OCI-LY3 (cell line): ENCODE results near the gene TM4SF1.

ENCODE experiments used
- H2AFZ ChIP-seq: fragments of 200-600, 300-600 bp; shearing (Covaris generic); 2 replicates; pipeline ENCODE4 v1.6.0; 2014; ENCODE audit warnings: antibody characterized with exemption, low read depth, low read length
- H3K27ac ChIP-seq: fragments of 200-600, 300-600 bp; sonication (generic); 2 replicates; pipeline ENCODE4 v1.5.1; 2014; ENCODE audit warnings: mild to moderate bottlenecking, low read length, moderate library complexity, mixed read lengths
- H3K27me3 ChIP-seq: fragments of 200-600, 300-600 bp; sonication (generic); 2 replicates; pipeline ENCODE4 v1.6.1; 2014; ENCODE audit warnings: low read depth, low read length, mixed read lengths
- H3K36me3 ChIP-seq: fragments of 200-600, 300-600 bp; sonication (generic); replicated peaks from 2 replicates; pipeline ENCODE3; 2014; ENCODE audit warnings: low read depth, low read length, mixed read lengths
- H3K4me1 ChIP-seq: fragments of 300-600, 200-600 bp; sonication (generic); 2 replicates; pipeline ENCODE4 v1.6.1; 2014; ENCODE audit warnings: low read length, mixed read lengths
- H3K4me2 ChIP-seq: fragments of 200-600, 300-600 bp; sonication (generic); 2 replicates; pipeline ENCODE4 v1.6.1; 2014; ENCODE audit warnings: low read length, mixed read lengths
- H3K4me3 ChIP-seq: fragments of 300-600, 200-600 bp; sonication (generic); 2 replicates; pipeline ENCODE4 v1.5.1; 2014; ENCODE audit warnings: antibody characterized with exemption, mild to moderate bottlenecking, low read length, moderate library complexity
- H3K79me2 ChIP-seq: fragments of 300-600, 200-600 bp; shearing (Covaris generic); 2 replicates; pipeline ENCODE4 v1.6.1; 2014; ENCODE audit warnings: mild to moderate bottlenecking, low read length, mixed read lengths
- H3K9ac ChIP-seq: fragments of 300-600, 200-600 bp; shearing (Covaris generic); 2 replicates; pipeline ENCODE4 v1.6.0; 2014; ENCODE audit warnings: mild to moderate bottlenecking, low read length, moderate library complexity
- H3K9me3 ChIP-seq: fragments of 200-600, 300-600 bp; shearing (Covaris generic); 2 replicates; pipeline ENCODE4 v1.6.1; 2014; ENCODE audit warnings: low read length, mixed read lengths; ENCODE audit not compliant: insufficient read depth
- H4K20me1 ChIP-seq: fragments of 200-600, 300-600 bp; sonication (generic); 2 replicates; pipeline ENCODE4 v1.6.1; 2016; ENCODE audit warnings: low read length, mixed read lengths; ENCODE audit not compliant: insufficient read depth
- EZH2phosphoT487 ChIP-seq: fragments of 200-600 bp; shearing (Covaris generic); IDR thresholded peaks from 2 replicates; pipeline ENCODE4 v1.6.1; 2018; ENCODE audit warnings: antibody characterized with exemption, mixed run types, low read depth
- TF ChIP-seq, protein P1 (sequence below): fragments of 200-600, 300-600 bp; sonication (generic); IDR thresholded peaks from 2 replicates; pipeline ENCODE4 v1.5.1; 2014; ENCODE audit warnings: antibody characterized with exemption, low read length, low read depth

TM4SF1 gene

GRCh38 chr3:149333176-149333859 lies 44.1 kb downstream of the TM4SF1 start, which contains the start of gene TM4SF18:
TSS of gene TM4SF18 (minus strand) at chr3:149333636. CDS start at chr3:149333382, 254 bp downstream.
- Histone ChIP-seq H2AFZ (no peak within 1 kb of the TSS), H3K4me3 (no peak within 1 kb of the TSS), H3K36me3 (no peaks in the 10 kb centered on the region), H3K27me3 (peaks cover 36% of the 10 kb centered on the region), H3K79me2 (no peaks in the 10 kb centered on the region), H4K20me1 (no peaks in the 10 kb centered on the region), H3K9ac (no peak within 1 kb of the TSS), H3K9me3 (no peaks in the 10 kb centered on the region), H3K4me2 (no peak within 1 kb of the TSS), H3K27ac (no peak within 1 kb of the TSS), H3K4me1 (no peaks in the 10 kb centered on the region)
- TF ChIP-seq, protein P1, sequence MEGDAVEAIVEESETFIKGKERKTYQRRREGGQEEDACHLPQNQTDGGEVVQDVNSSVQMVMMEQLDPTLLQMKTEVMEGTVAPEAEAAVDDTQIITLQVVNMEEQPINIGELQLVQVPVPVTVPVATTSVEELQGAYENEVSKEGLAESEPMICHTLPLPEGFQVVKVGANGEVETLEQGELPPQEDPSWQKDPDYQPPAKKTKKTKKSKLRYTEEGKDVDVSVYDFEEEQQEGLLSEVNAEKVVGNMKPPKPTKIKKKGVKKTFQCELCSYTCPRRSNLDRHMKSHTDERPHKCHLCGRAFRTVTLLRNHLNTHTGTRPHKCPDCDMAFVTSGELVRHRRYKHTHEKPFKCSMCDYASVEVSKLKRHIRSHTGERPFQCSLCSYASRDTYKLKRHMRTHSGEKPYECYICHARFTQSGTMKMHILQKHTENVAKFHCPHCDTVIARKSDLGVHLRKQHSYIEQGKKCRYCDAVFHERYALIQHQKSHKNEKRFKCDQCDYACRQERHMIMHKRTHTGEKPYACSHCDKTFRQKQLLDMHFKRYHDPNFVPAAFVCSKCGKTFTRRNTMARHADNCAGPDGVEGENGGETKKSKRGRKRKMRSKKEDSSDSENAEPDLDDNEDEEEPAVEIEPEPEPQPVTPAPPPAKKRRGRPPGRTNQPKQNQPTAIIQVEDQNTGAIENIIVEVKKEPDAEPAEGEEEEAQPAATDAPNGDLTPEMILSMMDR, result no peak
- TF ChIP-seq EZH2phosphoT487, result no peak

GRCh38 chr3:149332771-149333170 lies 44.7 kb downstream of the TM4SF1 start:
- H3K4me1 ChIP-seq, result no peaks in the 10 kb centered on the region
- H3K4me3 ChIP-seq, result no peak overlapping the region
- no peaks in the 10 kb centered on the region for H3K9me3 ChIP-seq
- H3K36me3 ChIP-seq, result no peaks in the 10 kb centered on the region
- peaks cover 36% of the 10 kb centered on the region for H3K27me3 ChIP-seq
- TF ChIP-seq, protein P1, result no peak
- TF ChIP-seq EZH2phosphoT487, result no peak
- no peak overlapping the region for H3K27ac ChIP-seq
- no peak overlapping the region for H3K4me2 ChIP-seq
- no peak overlapping the region for H2AFZ ChIP-seq
- H3K79me2 ChIP-seq, result no peaks in the 10 kb centered on the region
- H3K9ac ChIP-seq, result no peak overlapping the region
- H4K20me1 ChIP-seq, result no peaks in the 10 kb centered on the region

GRCh38 chr3:149332227-149332765 lies 45.2 kb downstream of the TM4SF1 start:
- Histone ChIP-seq H3K4me1 (no peaks in the 10 kb centered on the region), H3K36me3 (no peaks in the 10 kb centered on the region), H2AFZ (no peak overlapping the region), H3K9me3 (no peaks in the 10 kb centered on the region), H3K27ac (no peak overlapping the region), H3K79me2 (no peaks in the 10 kb centered on the region), H3K9ac (no peak overlapping the region), H3K4me2 (no peak overlapping the region), H4K20me1 (no peaks in the 10 kb centered on the region), H3K4me3 (no peak overlapping the region), H3K27me3 (peaks cover 36% of the 10 kb centered on the region)
- TF ChIP-seq, protein P1, result no peak
- no peak for TF ChIP-seq EZH2phosphoT487

GRCh38 chr3:149331396-149331795 lies 46.1 kb downstream of the TM4SF1 start:
- H3K9me3 ChIP-seq, result no peaks in the 10 kb centered on the region
- H3K27ac ChIP-seq, result no peak overlapping the region
- H3K36me3 ChIP-seq, result no peaks in the 10 kb centered on the region
- no peaks in the 10 kb centered on the region for H3K79me2 ChIP-seq
- H3K27me3 ChIP-seq, result peaks cover 36% of the 10 kb centered on the region
- no peak overlapping the region for H2AFZ ChIP-seq
- no peak overlapping the region for H3K4me2 ChIP-seq
- H4K20me1 ChIP-seq, result no peaks in the 10 kb centered on the region
- no peak for TF ChIP-seq EZH2phosphoT487
- no peaks in the 10 kb centered on the region for H3K4me1 ChIP-seq
- no peak overlapping the region for H3K9ac ChIP-seq
- H3K4me3 ChIP-seq, result no peak overlapping the region
